Esophagus squamous epithelium (tissue), 4 donors: ENCODE results near the gene TEC.

Experiments
- POLR2A ChIP-seq, 4 donors: fragments of 450-650 bp; IDR thresholded peaks; one replicate each; pipeline ENCODE4 v1.6.1; 2017; ENCODE audit warnings: antibody characterized with exemption in 4 of 4, mild to moderate bottlenecking in 4 of 4, moderate library complexity in 3 of 4
- TF ChIP-seq, protein P1 (sequence below), 6 experiments: fragments of 450-650 bp in 4 of 6; fragments of 200-600 bp in 2 of 6; sonication (generic) in 2 of 6; IDR thresholded peaks; one replicate each; pipeline ENCODE4 v1.5.1; 2016 to 2019; ENCODE audit warnings: antibody characterized with exemption in 6 of 6, mild to moderate bottlenecking in 4 of 6, moderate library complexity in 4 of 6

DNA sequence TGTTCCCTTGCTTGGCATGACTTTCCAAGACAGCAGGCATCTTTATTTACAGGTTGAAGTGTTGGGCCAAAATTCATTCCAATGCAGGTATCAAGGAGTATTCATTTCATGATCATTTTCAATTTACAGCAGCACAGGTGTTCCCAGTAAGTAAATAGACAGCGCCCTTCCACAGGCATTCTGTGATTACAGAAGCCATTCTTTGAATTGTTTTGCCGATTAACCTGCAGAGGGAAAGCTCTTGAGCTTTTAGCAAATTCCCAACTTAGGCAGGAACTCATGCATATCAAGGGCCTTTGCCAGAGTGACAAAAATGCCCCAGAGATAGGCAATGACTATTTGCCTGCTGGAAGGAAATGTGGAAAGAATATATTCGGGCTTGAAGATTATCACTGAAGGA lies 142.4 kb downstream of the TEC start:
- TF ChIP-seq POLR2A (IDR thresholded peaks at IDR 0.05): no peak
- TF ChIP-seq, protein P1, sequence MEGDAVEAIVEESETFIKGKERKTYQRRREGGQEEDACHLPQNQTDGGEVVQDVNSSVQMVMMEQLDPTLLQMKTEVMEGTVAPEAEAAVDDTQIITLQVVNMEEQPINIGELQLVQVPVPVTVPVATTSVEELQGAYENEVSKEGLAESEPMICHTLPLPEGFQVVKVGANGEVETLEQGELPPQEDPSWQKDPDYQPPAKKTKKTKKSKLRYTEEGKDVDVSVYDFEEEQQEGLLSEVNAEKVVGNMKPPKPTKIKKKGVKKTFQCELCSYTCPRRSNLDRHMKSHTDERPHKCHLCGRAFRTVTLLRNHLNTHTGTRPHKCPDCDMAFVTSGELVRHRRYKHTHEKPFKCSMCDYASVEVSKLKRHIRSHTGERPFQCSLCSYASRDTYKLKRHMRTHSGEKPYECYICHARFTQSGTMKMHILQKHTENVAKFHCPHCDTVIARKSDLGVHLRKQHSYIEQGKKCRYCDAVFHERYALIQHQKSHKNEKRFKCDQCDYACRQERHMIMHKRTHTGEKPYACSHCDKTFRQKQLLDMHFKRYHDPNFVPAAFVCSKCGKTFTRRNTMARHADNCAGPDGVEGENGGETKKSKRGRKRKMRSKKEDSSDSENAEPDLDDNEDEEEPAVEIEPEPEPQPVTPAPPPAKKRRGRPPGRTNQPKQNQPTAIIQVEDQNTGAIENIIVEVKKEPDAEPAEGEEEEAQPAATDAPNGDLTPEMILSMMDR (IDR thresholded peaks at IDR 0.05): no peak
